HEK293 (cell line): ENCODE measurements around the gene GRIK2.

ENCODE experiments used
- CTCF ChIA-PET: fragments of 350-600 bp; formaldehyde crosslinking; extraction: SDS; loops from one replicate; lab custom pipeline; 2021; ENCODE audit warnings: antibody characterized with exemption; lab: Yijun Ruan, JAX
- POLR2A ChIA-PET: fragments of 300-600 bp; formaldehyde crosslinking; extraction: SDS; loops from one replicate; lab custom pipeline; 2020; ENCODE audit warnings: antibody characterized with exemption, inconsistent platforms; lab: Yijun Ruan, JAX
- H3K27ac ChIP-seq: fragments of 200-500 bp; sonication (Bioruptor generic); 2 replicates; pipeline ENCODE4 v1.5.1; 2014; ENCODE audit warnings: low read depth, low read length, control low read depth, inconsistent platforms; ENCODE audit errors: extremely low read depth
- H3K36me3 ChIP-seq, 2 experiments: fragments of 200-500 bp in 1 of 2; sonication (Bioruptor generic) in 1 of 2; 1 replicate in 1 of 2; 2 replicates in 1 of 2; pipeline ENCODE4 v1.5.1; 2014 to 2017; ENCODE audit warnings: inconsistent platforms in 2 of 2, low read length in 2 of 2; ENCODE audit not compliant: control insufficient read depth in 2 of 2, insufficient read depth in 1 of 2
- H3K4me1 ChIP-seq: fragments of 200-500 bp; sonication (Bioruptor generic); 2 replicates; pipeline ENCODE4 v1.5.1; 2014; ENCODE audit warnings: mild to moderate bottlenecking, low read length, inconsistent platforms; ENCODE audit not compliant: control insufficient read depth, insufficient read depth
- H3K4me3 ChIP-seq: 2 replicates; pipeline ENCODE4 v1.5.1; 2011; ENCODE audit warnings: low read depth, mild to moderate bottlenecking, control low read depth, low read length, moderate library complexity
- H3K9me3 ChIP-seq: fragments of 200-500 bp; sonication (Bioruptor generic); 2 replicates; pipeline ENCODE4 v1.5.1; 2014; ENCODE audit warnings: low read depth, low read length, inconsistent platforms; ENCODE audit not compliant: control insufficient read depth, insufficient read depth
- BCL11A ChIP-seq: fragments of 450-650 bp; formaldehyde crosslinking; IDR thresholded peaks from 2 replicates; pipeline ENCODE4 v1.5.1; 2016; ENCODE audit warnings: low read depth, missing biosample characterization, missing genetic modification characterization
- KLF7 ChIP-seq: fragments of 450-650 bp; formaldehyde crosslinking; IDR thresholded peaks from 2 replicates; pipeline ENCODE4 v1.5.1; 2016; ENCODE audit warnings: missing biosample characterization, missing genetic modification characterization, borderline replicate concordance
- KLF9 ChIP-seq: fragments of 450-650 bp; formaldehyde crosslinking; IDR thresholded peaks from 2 replicates; pipeline ENCODE4 v1.5.1; 2016; ENCODE audit warnings: missing biosample characterization, missing genetic modification characterization, low read depth
- OVOL3 ChIP-seq: fragments of 450-650 bp; formaldehyde crosslinking; IDR thresholded peaks from 2 replicates; pipeline ENCODE4 v1.5.1; 2016; ENCODE audit warnings: missing biosample characterization, missing genetic modification characterization
- REPIN1 ChIP-seq: fragments of 450-650 bp; formaldehyde crosslinking; IDR thresholded peaks from 2 replicates; pipeline ENCODE4 v1.5.1; 2017; ENCODE audit warnings: missing biosample characterization, missing genetic modification characterization, low read depth
- TCF7L2 ChIP-seq: IDR thresholded peaks from 2 replicates; pipeline ENCODE4 v1.6.1; 2011; ENCODE audit warnings: low read depth, mild to moderate bottlenecking, inconsistent platforms, low read length, moderate library complexity, borderline replicate concordance
- ZBTB1 ChIP-seq: fragments of 450-650 bp; formaldehyde crosslinking; IDR thresholded peaks from 2 replicates; pipeline ENCODE4 v1.5.1; 2016; ENCODE audit warnings: missing biosample characterization, missing genetic modification characterization
- ZBTB17 ChIP-seq: fragments of 450-650 bp; formaldehyde crosslinking; IDR thresholded peaks from 2 replicates; pipeline ENCODE4 v1.5.1; 2016; ENCODE audit warnings: missing biosample characterization, missing genetic modification characterization
- ZBTB8A ChIP-seq: fragments of 450-650 bp; formaldehyde crosslinking; IDR thresholded peaks from 2 replicates; pipeline ENCODE4 v1.5.1; 2016; ENCODE audit warnings: missing biosample characterization, missing genetic modification characterization
- ZNF133 ChIP-seq: fragments of 450-650 bp; formaldehyde crosslinking; IDR thresholded peaks from 2 replicates; pipeline ENCODE4 v1.5.1; 2016; ENCODE audit warnings: missing biosample characterization, missing genetic modification characterization
- ZNF221 ChIP-seq: fragments of 450-650 bp; formaldehyde crosslinking; IDR thresholded peaks from 2 replicates; pipeline ENCODE4 v1.5.1; 2017; ENCODE audit warnings: missing biosample characterization, missing genetic modification characterization, borderline replicate concordance
- ZNF239 ChIP-seq: fragments of 450-650 bp; formaldehyde crosslinking; IDR thresholded peaks from 2 replicates; pipeline ENCODE4 v1.5.1; 2016; ENCODE audit warnings: missing biosample characterization, missing genetic modification characterization
- ZNF24 ChIP-seq: fragments of 450-650 bp; formaldehyde crosslinking; IDR thresholded peaks from 2 replicates; pipeline ENCODE4 v1.5.1; 2016; ENCODE audit warnings: missing biosample characterization, missing genetic modification characterization
- ZNF335 ChIP-seq: fragments of 450-650 bp; formaldehyde crosslinking; conservative IDR thresholded peaks from 2 replicates; pipeline ENCODE4 v1.5.1; 2016; ENCODE audit warnings: missing biosample characterization, missing genetic modification characterization
- ZNF561 ChIP-seq: fragments of 450-650 bp; IDR thresholded peaks from 2 replicates; pipeline ENCODE4 v1.5.1; 2018; ENCODE audit warnings: missing biosample characterization, missing genetic modification characterization, borderline replicate concordance
- ZNF707 ChIP-seq: fragments of 450-650 bp; formaldehyde crosslinking; IDR thresholded peaks from 2 replicates; pipeline ENCODE4 v1.5.1; 2016; ENCODE audit warnings: missing biosample characterization, missing genetic modification characterization
- ZNF776 ChIP-seq: fragments of 450-650 bp; formaldehyde crosslinking; IDR thresholded peaks from 2 replicates; pipeline ENCODE4 v1.5.0; 2017; ENCODE audit warnings: missing biosample characterization, missing genetic modification characterization, borderline replicate concordance
- TF ChIP-seq, protein P1 (sequence below): fragments of 450-650 bp; IDR thresholded peaks from 2 replicates; pipeline ENCODE4 v1.5.1; 2018; ENCODE audit warnings: missing biosample characterization, missing genetic modification characterization
- TF ChIP-seq, protein P2 (sequence below): fragments of 450-650 bp; IDR thresholded peaks from 2 replicates; pipeline ENCODE4 v1.5.1; 2018; ENCODE audit warnings: missing biosample characterization, mild to moderate bottlenecking, missing genetic modification characterization
- TF ChIP-seq, protein P3 (sequence below): fragments of 450-650 bp; formaldehyde crosslinking; IDR thresholded peaks from 2 replicates; pipeline ENCODE4 v1.5.1; 2016; ENCODE audit warnings: missing biosample characterization, missing genetic modification characterization, borderline replicate concordance
- TF ChIP-seq, protein P4 (sequence below): fragments of 450-650 bp; formaldehyde crosslinking; IDR thresholded peaks from 2 replicates; pipeline ENCODE4 v1.5.1; 2016; ENCODE audit warnings: missing biosample characterization, missing genetic modification characterization
- TF ChIP-seq, protein P5 (sequence below): fragments of 450-650 bp; formaldehyde crosslinking; IDR thresholded peaks from 2 replicates; pipeline ENCODE4 v1.5.0; 2017; ENCODE audit warnings: missing biosample characterization, missing genetic modification characterization, borderline replicate concordance

The GRIK2 gene

DNA sequence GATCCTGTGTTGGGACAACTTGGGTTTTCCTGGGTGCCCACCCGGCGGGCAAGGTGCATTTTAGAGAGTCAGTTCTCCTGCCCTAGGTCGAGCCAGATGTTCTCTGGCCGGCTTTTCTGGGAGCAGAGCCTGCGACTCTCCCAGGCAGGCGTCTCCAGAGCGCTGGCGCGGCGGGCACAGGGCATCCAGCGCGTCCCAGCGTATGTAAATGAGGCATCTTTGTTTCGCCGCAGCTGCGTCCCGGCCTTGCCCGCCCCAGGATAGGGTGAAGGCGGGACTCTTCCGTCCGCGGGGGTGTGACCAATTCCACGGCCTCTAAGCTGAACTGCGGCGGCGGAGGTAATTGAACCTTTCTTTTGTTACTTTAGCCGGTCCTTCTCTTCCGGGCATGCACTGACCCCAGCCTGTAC lies 9.1 kb downstream of the GRIK2 start:
- Histone ChIP-seq H3K9me3 (no peaks in the 10 kb centered on the region), H3K27ac (no peak overlapping the region), H3K4me1 (no peaks in the 10 kb centered on the region; the same call in 1 of the 2 replicates), H3K36me3 (no peaks in the 10 kb centered on the region), H3K4me3 (peak overlapping the region; percentile 35)
- ChIA-PET CTCF (no interaction called here), POLR2A (no interaction called here)
- no peak for TF ChIP-seq KLF9 (tag by site-specific recombination)
- no peak for TF ChIP-seq ZBTB1 (tag by site-specific recombination)

DNA sequence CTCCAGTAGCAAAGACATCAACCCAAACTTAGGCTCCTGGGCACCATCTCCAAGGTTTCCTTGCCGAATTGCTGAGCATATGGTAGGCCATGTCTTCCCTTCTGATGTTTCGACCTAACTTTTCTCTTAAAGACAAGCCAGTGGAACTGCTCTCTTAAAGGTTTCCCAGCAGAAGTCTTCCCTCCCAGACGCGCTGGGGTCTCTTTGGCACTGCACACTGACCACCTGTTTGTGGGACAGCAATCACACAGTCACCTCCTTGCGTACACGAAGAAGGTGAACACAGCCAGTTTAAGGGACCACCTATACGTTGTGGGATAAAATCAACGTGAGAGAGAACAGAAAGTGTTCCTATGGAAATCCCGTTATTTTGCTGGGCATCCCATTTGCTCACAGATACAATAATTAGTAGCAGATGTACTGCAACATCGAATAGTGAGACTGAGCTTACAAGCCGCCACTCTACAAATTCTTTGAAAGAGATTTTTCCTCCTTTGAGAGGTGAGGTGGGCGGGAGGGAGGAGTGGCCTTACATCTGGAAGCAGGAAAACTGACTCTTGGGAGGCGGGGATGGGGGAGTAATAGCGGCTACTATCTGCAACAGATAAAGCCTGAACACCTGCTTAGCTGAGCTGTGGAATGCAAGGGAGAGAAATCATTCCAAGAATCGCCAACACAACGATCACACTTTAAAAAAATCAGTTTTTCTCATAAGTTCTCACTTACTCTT lies 9.9 kb downstream of the GRIK2 start:
- H3K4me1 ChIP-seq, result no peaks in the 10 kb centered on the region; the same call in 1 of the 2 replicates
- H3K9me3 ChIP-seq, result no peaks in the 10 kb centered on the region
- CTCF ChIA-PET, result interaction anchor here (0.6 kb wide), 1 partner anchor 43 kb away, joined by 3 read pairs; no protein-coding TSS in a partner anchor
- no peak for TF ChIP-seq ZBTB8A
- no peak for TF ChIP-seq TCF7L2
- TF ChIP-seq, protein P1, sequence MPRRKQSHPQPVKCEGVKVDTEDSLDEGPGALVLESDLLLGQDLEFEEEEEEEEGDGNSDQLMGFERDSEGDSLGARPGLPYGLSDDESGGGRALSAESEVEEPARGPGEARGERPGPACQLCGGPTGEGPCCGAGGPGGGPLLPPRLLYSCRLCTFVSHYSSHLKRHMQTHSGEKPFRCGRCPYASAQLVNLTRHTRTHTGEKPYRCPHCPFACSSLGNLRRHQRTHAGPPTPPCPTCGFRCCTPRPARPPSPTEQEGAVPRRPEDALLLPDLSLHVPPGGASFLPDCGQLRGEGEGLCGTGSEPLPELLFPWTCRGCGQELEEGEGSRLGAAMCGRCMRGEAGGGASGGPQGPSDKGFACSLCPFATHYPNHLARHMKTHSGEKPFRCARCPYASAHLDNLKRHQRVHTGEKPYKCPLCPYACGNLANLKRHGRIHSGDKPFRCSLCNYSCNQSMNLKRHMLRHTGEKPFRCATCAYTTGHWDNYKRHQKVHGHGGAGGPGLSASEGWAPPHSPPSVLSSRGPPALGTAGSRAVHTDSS, result no peak
- TF ChIP-seq ZNF561 (tag by site-specific recombination), result no peak
- TF ChIP-seq BCL11A (tag by site-specific recombination), result no peak
- no peak for TF ChIP-seq ZNF221 (tag by site-specific recombination)
- no peak for TF ChIP-seq KLF7 (tag by site-specific recombination)
- TF ChIP-seq ZNF776 (tag by site-specific recombination), result no peak
- TF ChIP-seq, protein P2, sequence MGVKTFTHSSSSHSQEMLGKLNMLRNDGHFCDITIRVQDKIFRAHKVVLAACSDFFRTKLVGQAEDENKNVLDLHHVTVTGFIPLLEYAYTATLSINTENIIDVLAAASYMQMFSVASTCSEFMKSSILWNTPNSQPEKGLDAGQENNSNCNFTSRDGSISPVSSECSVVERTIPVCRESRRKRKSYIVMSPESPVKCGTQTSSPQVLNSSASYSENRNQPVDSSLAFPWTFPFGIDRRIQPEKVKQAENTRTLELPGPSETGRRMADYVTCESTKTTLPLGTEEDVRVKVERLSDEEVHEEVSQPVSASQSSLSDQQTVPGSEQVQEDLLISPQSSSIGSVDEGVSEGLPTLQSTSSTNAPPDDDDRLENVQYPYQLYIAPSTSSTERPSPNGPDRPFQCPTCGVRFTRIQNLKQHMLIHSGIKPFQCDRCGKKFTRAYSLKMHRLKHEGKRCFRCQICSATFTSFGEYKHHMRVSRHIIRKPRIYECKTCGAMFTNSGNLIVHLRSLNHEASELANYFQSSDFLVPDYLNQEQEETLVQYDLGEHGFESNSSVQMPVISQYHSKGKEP (tag by site-specific recombination), result no peak
- H3K27ac ChIP-seq, result no peak overlapping the region
- H3K4me3 ChIP-seq, result no peak overlapping the region
- no peaks in the 10 kb centered on the region for H3K36me3 ChIP-seq
- POLR2A ChIA-PET, result no interaction called here

DNA sequence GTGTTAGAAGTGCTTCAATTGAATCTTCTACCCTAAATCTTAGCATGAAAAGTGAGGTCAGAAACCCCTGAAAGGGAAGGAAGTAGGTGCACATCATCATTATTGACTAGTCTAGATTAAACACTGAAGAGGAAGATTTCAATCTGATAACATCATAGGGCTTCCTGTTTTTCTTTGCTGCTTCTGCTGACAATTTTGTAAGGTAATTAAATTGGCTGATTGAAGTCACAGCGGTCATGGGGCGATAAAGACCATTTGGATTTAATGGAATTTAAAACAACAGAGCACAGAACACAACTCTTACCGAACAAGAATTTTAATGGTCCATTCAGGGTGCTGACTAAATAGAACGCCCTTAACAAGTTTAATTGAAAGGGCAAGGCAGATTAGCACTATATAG lies 11.3 kb downstream of the GRIK2 start:
- H3K4me1 ChIP-seq, result no peaks in the 10 kb centered on the region; the same call in 1 of the 2 replicates
- H3K27ac ChIP-seq, result no peak overlapping the region
- no peak overlapping the region for H3K4me3 ChIP-seq
- CTCF ChIA-PET, result interaction anchor here (1.1 kb wide), 1 partner anchor 11 kb away, joined by 3 read pairs; the partner anchor contains the start of gene GRIK2
- H3K9me3 ChIP-seq, result no peaks in the 10 kb centered on the region
- POLR2A ChIA-PET, result no interaction called here
- H3K36me3 ChIP-seq, result no peaks in the 10 kb centered on the region
- TF ChIP-seq, protein P3, sequence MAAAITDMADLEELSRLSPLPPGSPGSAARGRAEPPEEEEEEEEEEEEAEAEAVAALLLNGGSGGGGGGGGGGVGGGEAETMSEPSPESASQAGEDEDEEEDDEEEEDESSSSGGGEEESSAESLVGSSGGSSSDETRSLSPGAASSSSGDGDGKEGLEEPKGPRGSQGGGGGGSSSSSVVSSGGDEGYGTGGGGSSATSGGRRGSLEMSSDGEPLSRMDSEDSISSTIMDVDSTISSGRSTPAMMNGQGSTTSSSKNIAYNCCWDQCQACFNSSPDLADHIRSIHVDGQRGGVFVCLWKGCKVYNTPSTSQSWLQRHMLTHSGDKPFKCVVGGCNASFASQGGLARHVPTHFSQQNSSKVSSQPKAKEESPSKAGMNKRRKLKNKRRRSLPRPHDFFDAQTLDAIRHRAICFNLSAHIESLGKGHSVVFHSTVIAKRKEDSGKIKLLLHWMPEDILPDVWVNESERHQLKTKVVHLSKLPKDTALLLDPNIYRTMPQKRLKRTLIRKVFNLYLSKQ (tag by site-specific recombination), result no peak
- TF ChIP-seq ZNF133 (tag by site-specific recombination) (no peak), OVOL3 (tag by site-specific recombination) (no peak), ZNF239 (tag by site-specific recombination) (no peak), ZBTB17 (tag by site-specific recombination) (no peak), ZNF707 (tag by site-specific recombination) (no peak), ZNF24 (tag by site-specific recombination) (no peak), REPIN1 (tag by site-specific recombination) (no peak), ZNF335 (tag by site-specific recombination) (no peak)
- TF ChIP-seq, protein P4, sequence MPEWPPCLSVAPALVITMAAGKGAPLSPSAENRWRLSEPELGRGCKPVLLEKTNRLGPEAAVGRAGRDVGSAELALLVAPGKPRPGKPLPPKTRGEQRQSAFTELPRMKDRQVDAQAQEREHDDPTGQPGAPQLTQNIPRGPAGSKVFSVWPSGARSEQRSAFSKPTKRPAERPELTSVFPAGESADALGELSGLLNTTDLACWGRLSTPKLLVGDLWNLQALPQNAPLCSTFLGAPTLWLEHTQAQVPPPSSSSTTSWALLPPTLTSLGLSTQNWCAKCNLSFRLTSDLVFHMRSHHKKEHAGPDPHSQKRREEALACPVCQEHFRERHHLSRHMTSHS (tag by site-specific recombination), result no peak
- TF ChIP-seq, protein P5, sequence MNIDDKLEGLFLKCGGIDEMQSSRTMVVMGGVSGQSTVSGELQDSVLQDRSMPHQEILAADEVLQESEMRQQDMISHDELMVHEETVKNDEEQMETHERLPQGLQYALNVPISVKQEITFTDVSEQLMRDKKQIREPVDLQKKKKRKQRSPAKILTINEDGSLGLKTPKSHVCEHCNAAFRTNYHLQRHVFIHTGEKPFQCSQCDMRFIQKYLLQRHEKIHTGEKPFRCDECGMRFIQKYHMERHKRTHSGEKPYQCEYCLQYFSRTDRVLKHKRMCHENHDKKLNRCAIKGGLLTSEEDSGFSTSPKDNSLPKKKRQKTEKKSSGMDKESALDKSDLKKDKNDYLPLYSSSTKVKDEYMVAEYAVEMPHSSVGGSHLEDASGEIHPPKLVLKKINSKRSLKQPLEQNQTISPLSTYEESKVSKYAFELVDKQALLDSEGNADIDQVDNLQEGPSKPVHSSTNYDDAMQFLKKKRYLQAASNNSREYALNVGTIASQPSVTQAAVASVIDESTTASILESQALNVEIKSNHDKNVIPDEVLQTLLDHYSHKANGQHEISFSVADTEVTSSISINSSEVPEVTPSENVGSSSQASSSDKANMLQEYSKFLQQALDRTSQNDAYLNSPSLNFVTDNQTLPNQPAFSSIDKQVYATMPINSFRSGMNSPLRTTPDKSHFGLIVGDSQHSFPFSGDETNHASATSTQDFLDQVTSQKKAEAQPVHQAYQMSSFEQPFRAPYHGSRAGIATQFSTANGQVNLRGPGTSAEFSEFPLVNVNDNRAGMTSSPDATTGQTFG (tag by site-specific recombination), result no peak
